Left lung (tissue), 10 donors: ENCODE results near the gene CTTNBP2NL. TPM values are rescaled to one million over a fixed set of nuclear protein-coding genes. Genes with fewer than 3 reads are reported as not detected.

Experiments used
- ATAC-seq: fragments of 200-7000 bp; cut with Tn5 transposase; one replicate; pipeline ENCODE4 v1.9.1; 2020; ENCODE audit warnings: moderate library complexity
- DNase-seq, 4 donors: peaks; one replicate each; pipeline ENCODE4 v3.0.0-alpha.2; 2013 to 2020
- H3K27ac ChIP-seq, 2 donors: fragments of 200-600 bp; sonication (generic) in 1 of 2; one replicate each; pipeline versions ENCODE4 v1.5.0 to v1.8.0; 2020 to 2021
- H3K27me3 ChIP-seq, 2 donors: fragments of 200-600 bp; sonication (generic) in 1 of 2; one replicate each; pipeline versions ENCODE4 v1.5.0 to v1.8.0; 2020 to 2021
- H3K36me3 ChIP-seq, 2 donors: fragments of 200-600 bp; sonication (generic) in 1 of 2; one replicate each; pipeline versions ENCODE4 v1.5.0 to v1.8.0; 2020 to 2021
- H3K4me1 ChIP-seq, 2 donors: fragments of 200-600 bp; one replicate each; pipeline ENCODE4 v1.8.0; 2021
- H3K4me3 ChIP-seq, 2 donors: fragments of 200-600 bp; sonication (generic) in 1 of 2; one replicate each; pipeline versions ENCODE4 v1.5.0 to v1.8.0; 2020 to 2021; ENCODE audit warnings: mild to moderate bottlenecking in 1 of 2
- H3K9me3 ChIP-seq, 2 donors: fragments of 200-600 bp; sonication (generic) in 1 of 2; one replicate each; pipeline versions ENCODE4 v1.5.0 to v1.8.0; 2020 to 2021
- intact Hi-C, 2 donors: fragments of 100-400 bp; cut with DNase I; formaldehyde crosslinking; loops; one replicate each; pipeline versions ENCODE4 v1.11.2 to v1.14.2; 2022
- polyA plus RNA-seq, 6 donors: library from polyadenylated mRNA; unstranded; fragments of 120-200 nt; gene quantifications; one replicate each; pipeline ENCODE4 v1.2.1, GENCODE V29; 2013; ENCODE audit not compliant: insufficient read length in 6 of 6
- total RNA-seq, 2 donors: library from RNA; stranded (reverse); fragmentation: NEBNext Ultra II Directional; extraction: Animal tissue kit (Norgen Biotek cat#: 25700); gene quantifications; one replicate each; pipeline ENCODE4 v1.2.1, GENCODE V29; 2021
- TF ChIP-seq, protein P1 (sequence below), 2 donors: fragments of 200-600 bp; sonication (generic) in 1 of 2; IDR thresholded peaks; one replicate each; pipeline versions ENCODE4 v1.5.0 to v1.8.0; 2021; ENCODE audit warnings: antibody characterized with exemption in 2 of 2
- donor health status: DM: no; HTN: yes; CAD: no.
- donor health status: DM: no; HTN: no; CAD: no.

The CTTNBP2NL gene
- total and polyA plus RNA-seq, 8 donors, result 34.6 to 49.2 (median 39.4) TPM

- intact Hi-C loops, result no loop called here
- no peak for DNase-seq
- TF ChIP-seq, protein P1, sequence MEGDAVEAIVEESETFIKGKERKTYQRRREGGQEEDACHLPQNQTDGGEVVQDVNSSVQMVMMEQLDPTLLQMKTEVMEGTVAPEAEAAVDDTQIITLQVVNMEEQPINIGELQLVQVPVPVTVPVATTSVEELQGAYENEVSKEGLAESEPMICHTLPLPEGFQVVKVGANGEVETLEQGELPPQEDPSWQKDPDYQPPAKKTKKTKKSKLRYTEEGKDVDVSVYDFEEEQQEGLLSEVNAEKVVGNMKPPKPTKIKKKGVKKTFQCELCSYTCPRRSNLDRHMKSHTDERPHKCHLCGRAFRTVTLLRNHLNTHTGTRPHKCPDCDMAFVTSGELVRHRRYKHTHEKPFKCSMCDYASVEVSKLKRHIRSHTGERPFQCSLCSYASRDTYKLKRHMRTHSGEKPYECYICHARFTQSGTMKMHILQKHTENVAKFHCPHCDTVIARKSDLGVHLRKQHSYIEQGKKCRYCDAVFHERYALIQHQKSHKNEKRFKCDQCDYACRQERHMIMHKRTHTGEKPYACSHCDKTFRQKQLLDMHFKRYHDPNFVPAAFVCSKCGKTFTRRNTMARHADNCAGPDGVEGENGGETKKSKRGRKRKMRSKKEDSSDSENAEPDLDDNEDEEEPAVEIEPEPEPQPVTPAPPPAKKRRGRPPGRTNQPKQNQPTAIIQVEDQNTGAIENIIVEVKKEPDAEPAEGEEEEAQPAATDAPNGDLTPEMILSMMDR (IDR thresholded peaks at IDR 0.05), result no peak
Observed at GRCh38 chr1:112368198-112368597, 27.8 kb upstream of the CTTNBP2NL start.

GRCh38 chr1:112369392-112370285 lies 26.4 kb upstream of the CTTNBP2NL start:
- intact Hi-C loops, result no loop called here
- H3K27ac ChIP-seq, result no peak overlapping the region
- peaks cover 0 to 17% of the 10 kb centered on the region in 2 donors for H3K27me3 ChIP-seq
- no peaks in the 10 kb centered on the region for H3K36me3 ChIP-seq
- no peak overlapping the region for H3K4me3 ChIP-seq
- ATAC-seq (peak; percentile 100), DNase-seq (peak; percentile 70 to 96 (median 86))
- TF ChIP-seq, protein P1 (IDR thresholded peaks at IDR 0.05), result peak; percentile 96
- no peaks in the 10 kb centered on the region for H3K4me1 ChIP-seq
- no peaks in the 10 kb centered on the region for H3K9me3 ChIP-seq

More at GRCh38 chr1:112368198-112368597, 27.8 kb upstream of the CTTNBP2NL start:
- Histone ChIP-seq H3K9me3 (no peaks in the 10 kb centered on the region), H3K4me1 (no peaks in the 10 kb centered on the region), H3K27me3 (peaks cover 0 to 17% of the 10 kb centered on the region in 2 donors), H3K36me3 (no peaks in the 10 kb centered on the region), H3K27ac (no peak overlapping the region), H3K4me3 (no peak overlapping the region)
- no peak for ATAC-seq

DNA sequence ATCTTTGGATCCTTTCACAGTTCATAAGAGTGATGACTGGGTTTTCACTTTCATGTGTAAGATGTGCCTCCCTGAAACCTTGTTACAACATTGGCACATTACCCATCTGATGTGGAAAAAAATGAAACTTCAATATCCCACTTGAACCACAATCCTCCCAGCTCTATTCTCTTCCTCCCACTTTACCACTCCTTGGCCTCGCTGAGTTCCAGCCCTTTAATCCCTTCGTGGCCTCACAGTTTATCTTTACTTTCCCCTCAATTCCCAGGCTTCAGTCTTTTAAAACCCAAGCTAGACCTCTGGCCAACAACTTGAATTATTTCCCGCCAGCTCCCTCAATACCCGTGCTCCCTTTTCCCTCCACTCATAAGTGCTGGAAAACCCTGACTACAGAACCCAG lies 25.0 kb upstream of the CTTNBP2NL start:
- intact Hi-C loops, result no loop called here
- Histone ChIP-seq H3K4me1 (no peaks in the 10 kb centered on the region), H3K27ac (no peak overlapping the region), H3K9me3 (no peaks in the 10 kb centered on the region), H3K4me3 (no peak overlapping the region), H3K27me3 (peaks cover 0 to 17% of the 10 kb centered on the region in 2 donors), H3K36me3 (no peaks in the 10 kb centered on the region)
- ATAC-seq (no peak), DNase-seq (no peak)
- TF ChIP-seq, protein P1 (IDR thresholded peaks at IDR 0.05), result no peak

GRCh38 chr1:112371775-112372174 lies 24.2 kb upstream of the CTTNBP2NL start:
- Histone ChIP-seq H3K36me3 (no peaks in the 10 kb centered on the region), H3K27ac (no peak overlapping the region), H3K27me3 (peaks cover 0 to 17% of the 10 kb centered on the region in 2 donors), H3K4me3 (no peak overlapping the region), H3K4me1 (no peaks in the 10 kb centered on the region), H3K9me3 (no peaks in the 10 kb centered on the region)
- TF ChIP-seq, protein P1 (IDR thresholded peaks at IDR 0.05), result no peak
- no peak for DNase-seq
- ATAC-seq, result no peak
- intact Hi-C loops, result no loop called here

DNA sequence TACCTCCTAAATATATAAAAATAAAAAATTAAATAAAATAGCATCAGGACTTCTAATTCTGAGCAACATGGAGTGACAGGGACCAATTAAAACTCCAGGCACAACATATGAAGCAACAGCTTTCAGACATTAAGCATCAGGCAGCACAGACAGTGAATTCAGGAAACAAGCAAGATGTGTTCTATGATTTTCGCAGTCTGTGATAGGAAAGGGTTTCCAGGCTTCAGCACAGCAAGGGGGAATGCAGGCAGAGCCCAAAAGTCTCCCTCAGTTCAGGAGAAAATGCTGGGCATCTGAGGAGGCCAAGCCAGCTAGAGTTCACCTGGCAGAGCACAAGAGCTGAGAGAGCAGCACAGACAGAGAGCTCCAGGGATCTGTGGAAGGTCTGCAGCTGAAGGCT lies 22.2 kb upstream of the CTTNBP2NL start:
- H3K36me3 ChIP-seq, result no peaks in the 10 kb centered on the region
- peaks cover 0 to 17% of the 10 kb centered on the region in 2 donors for H3K27me3 ChIP-seq
- ATAC-seq (no peak), DNase-seq (no peak)
- no peaks in the 10 kb centered on the region for H3K4me1 ChIP-seq
- intact Hi-C loops, result no loop called here
- no peak overlapping the region for H3K27ac ChIP-seq
- no peaks in the 10 kb centered on the region for H3K9me3 ChIP-seq
- TF ChIP-seq, protein P1 (IDR thresholded peaks at IDR 0.05), result no peak
- H3K4me3 ChIP-seq, result no peak overlapping the region
